Ishikawa (cell line): ENCODE data around the gene S100A10.

Experiments used
- CEBPB ChIP-seq: IDR thresholded peaks from 2 replicates; pipeline ENCODE4 v1.6.1; 2012
- CREB1 ChIP-seq: IDR thresholded peaks from 2 replicates; pipeline ENCODE4 v1.6.1; 2012; ENCODE audit warnings: low read depth
- EGR1 ChIP-seq: IDR thresholded peaks from 2 replicates; pipeline ENCODE4 v1.6.1; 2012
- EP300 ChIP-seq: IDR thresholded peaks from 2 replicates; pipeline ENCODE4 v1.6.1; 2012; ENCODE audit warnings: borderline replicate concordance
- MAX ChIP-seq: IDR thresholded peaks from 2 replicates; pipeline ENCODE4 v1.6.1; 2012
- RAD21 ChIP-seq: IDR thresholded peaks from 2 replicates; pipeline ENCODE4 v1.6.1; 2012; ENCODE audit warnings: low read depth
- REST ChIP-seq: IDR thresholded peaks from 2 replicates; pipeline ENCODE4 v1.6.1; 2012; ENCODE audit warnings: low read depth, mild to moderate bottlenecking
- TAF1 ChIP-seq: IDR thresholded peaks from 2 replicates; pipeline ENCODE4 v1.6.1; 2012; ENCODE audit warnings: low read depth, mild to moderate bottlenecking
- TCF12 ChIP-seq: IDR thresholded peaks from 2 replicates; pipeline ENCODE4 v1.6.1; 2012; ENCODE audit warnings: low read depth
- TEAD4 ChIP-seq: IDR thresholded peaks from 2 replicates; pipeline ENCODE4 v1.6.1; 2012
- TF ChIP-seq, protein P1 (sequence below): IDR thresholded peaks from 2 replicates; pipeline ENCODE4 v1.6.1; 2012

- TF ChIP-seq, protein P1, sequence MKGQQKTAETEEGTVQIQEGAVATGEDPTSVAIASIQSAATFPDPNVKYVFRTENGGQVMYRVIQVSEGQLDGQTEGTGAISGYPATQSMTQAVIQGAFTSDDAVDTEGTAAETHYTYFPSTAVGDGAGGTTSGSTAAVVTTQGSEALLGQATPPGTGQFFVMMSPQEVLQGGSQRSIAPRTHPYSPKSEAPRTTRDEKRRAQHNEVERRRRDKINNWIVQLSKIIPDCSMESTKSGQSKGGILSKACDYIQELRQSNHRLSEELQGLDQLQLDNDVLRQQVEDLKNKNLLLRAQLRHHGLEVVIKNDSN = no peak
- TF ChIP-seq CEBPB = no peak
- TF ChIP-seq TEAD4 = no peak
- TF ChIP-seq RAD21 = no peak
- TF ChIP-seq EGR1 = no peak
- no peak for TF ChIP-seq TAF1
- TF ChIP-seq REST = no peak
- no peak for TF ChIP-seq CREB1
- TF ChIP-seq EP300 = no peak
- TF ChIP-seq MAX = no peak
- TF ChIP-seq TCF12 = no peak
Observed at GRCh38 chr1:152039886-152040285, 46.2 kb upstream of the S100A10 start.
